ENCODE results near the gene MTNR1A.
"Not testable (repeated sequence)": the region's sequence is repeated elsewhere in the genome, so short reads cannot be mapped to it uniquely, and the experiment has no call there.

DNA sequence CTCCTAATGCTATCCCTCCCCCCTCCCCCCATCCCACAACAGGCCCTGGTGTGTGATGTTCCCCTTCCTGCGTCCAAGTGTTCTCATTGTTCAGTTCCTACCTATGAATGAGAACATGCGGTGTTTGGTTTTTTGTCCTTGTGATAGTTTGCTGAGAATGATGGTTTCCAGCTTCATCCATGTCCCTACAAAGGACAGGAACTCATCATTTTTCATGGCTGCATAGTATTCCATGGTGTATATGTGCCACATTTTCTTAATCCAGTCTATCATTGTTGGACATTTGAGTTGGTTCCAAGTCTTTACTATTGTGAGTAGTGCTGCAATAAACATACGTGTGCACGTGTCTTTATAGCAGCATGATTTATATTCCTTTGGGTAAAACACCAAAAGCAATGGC is 31.4 kb downstream of the MTNR1A start:
- not testable (repeated sequence) for TF ChIP-seq POLR2A (IDR thresholded peaks at IDR 0.05)
- TF ChIP-seq, protein P1, sequence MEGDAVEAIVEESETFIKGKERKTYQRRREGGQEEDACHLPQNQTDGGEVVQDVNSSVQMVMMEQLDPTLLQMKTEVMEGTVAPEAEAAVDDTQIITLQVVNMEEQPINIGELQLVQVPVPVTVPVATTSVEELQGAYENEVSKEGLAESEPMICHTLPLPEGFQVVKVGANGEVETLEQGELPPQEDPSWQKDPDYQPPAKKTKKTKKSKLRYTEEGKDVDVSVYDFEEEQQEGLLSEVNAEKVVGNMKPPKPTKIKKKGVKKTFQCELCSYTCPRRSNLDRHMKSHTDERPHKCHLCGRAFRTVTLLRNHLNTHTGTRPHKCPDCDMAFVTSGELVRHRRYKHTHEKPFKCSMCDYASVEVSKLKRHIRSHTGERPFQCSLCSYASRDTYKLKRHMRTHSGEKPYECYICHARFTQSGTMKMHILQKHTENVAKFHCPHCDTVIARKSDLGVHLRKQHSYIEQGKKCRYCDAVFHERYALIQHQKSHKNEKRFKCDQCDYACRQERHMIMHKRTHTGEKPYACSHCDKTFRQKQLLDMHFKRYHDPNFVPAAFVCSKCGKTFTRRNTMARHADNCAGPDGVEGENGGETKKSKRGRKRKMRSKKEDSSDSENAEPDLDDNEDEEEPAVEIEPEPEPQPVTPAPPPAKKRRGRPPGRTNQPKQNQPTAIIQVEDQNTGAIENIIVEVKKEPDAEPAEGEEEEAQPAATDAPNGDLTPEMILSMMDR (IDR thresholded peaks at IDR 0.05), result not testable (repeated sequence)

Measured in thyroid gland (tissue), 4 donors.